ENCODE results near the gene GNRHR.
A peak's percentile ranks its signal among the peaks of the same experiment; 100 is the strongest.
"Not testable (repeated sequence)": the region's sequence is repeated elsewhere in the genome, so short reads cannot be mapped to it uniquely, and the experiment has no call there.

Gene GNRHR

DNA sequence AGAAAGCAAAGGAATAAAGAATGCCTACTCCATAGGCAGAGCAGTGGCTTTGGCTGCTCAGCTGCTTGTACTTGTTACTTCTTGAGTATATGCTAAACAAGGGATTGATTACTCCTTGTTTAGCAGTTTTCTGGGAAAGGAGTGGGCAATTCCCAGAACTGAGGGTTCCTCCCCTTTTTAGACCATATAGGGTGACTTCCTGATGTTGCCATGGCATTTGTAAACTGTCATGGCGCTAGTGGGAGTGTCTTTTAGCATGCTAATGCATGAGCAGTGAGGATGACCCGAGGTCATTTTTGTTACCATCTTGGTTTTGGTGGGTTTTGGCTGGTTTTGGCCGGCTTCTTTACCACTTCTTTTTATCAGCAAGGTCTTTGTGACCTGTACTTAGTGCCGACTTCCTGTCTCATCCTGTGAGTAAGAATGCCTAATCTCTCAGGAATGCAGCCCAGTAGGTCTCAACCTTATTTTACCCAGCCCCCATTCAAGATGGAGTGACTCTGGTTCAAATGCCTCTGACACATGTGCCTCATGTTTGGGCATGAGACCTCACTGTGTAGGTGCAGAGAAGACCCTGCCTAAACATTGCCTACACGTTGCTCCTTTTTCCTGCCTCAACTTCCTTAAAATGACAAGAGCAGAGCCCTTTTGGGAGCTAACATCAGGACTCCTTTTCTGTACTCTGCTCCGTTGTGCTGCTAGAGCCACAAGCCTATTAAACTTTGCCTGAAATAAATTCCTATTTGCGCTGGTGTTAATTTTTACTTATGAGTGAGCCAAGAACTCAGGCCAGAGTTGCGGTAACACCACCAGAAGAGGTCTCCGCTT, 32.2 kb downstream of the GNRHR start:
- no peak for DNase-seq
- Mint-ChIP-seq H3K27me3 (no peaks in the 10 kb centered on the region), H3K36me3 (ENCODE audit: insufficient read depth) (no peaks in the 10 kb centered on the region), H3K4me3 (no peak overlapping the region), H3K4me1 (ENCODE audit: low read depth in 2 of 2) (peaks cover 2 to 3% of the 10 kb centered on the region in 2 donors), H3K27ac (no peak overlapping the region), H3K9me3 (peaks cover 0 to 3% of the 10 kb centered on the region in 2 donors)
- no peak for ATAC-seq (replicated peaks)

GRCh38 chr4:67721315-67721769, 32.8 kb downstream of the GNRHR start:
- H3K4me3 Mint-ChIP-seq, result no peak overlapping the region
- H3K27ac Mint-ChIP-seq, result no peak overlapping the region
- no peaks in the 10 kb centered on the region for H3K27me3 Mint-ChIP-seq
- H3K4me1 Mint-ChIP-seq (ENCODE audit: low read depth in 2 of 2), result peaks cover 4 to 5% of the 10 kb centered on the region in 2 donors
- ATAC-seq (replicated peaks) (no peak), DNase-seq (no peak)
- H3K9me3 Mint-ChIP-seq, result peaks cover 0 to 3% of the 10 kb centered on the region in 2 donors
- H3K36me3 Mint-ChIP-seq (ENCODE audit: insufficient read depth), result no peaks in the 10 kb centered on the region

DNA sequence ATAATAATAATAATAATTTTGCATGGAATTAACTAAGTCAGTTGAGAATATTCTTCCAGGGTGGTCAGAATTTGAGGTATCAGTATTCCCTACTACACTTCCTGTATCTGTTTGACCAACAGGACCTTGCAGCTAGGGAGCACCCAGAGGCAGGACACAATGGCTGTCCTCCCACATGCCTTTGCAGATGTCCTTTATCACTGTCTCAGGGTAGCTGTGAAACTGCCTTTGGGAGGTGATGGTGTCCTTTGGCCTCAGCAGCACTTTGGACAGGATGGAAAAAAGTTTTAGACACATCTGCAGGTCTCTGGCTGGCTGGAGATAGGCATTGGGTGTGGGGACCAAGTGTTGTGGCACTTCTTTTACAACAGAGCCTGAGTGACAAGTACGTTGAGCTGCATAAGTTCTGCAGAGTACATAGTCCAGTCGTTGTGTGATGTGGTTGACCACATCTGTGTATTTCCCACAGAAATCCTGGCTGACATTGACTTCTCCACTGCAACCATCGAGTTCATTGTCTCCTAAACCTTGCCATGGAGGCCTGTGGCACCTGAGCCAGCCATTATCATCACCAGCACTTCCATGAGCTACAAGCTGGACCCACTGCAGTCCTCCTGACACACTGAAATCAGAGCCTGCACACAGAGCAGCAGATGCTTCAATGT, 34.1 kb downstream of the GNRHR start:
- ATAC-seq (replicated peaks) (no peak), DNase-seq (no peak)
- Mint-ChIP-seq H3K27ac (no peak overlapping the region), H3K36me3 (ENCODE audit: insufficient read depth) (no peaks in the 10 kb centered on the region), H3K4me1 (ENCODE audit: low read depth in 2 of 2) (peaks cover 4 to 5% of the 10 kb centered on the region in 2 donors), H3K27me3 (no peaks in the 10 kb centered on the region), H3K4me3 (no peak overlapping the region), H3K9me3 (peaks cover 0 to 3% of the 10 kb centered on the region in 2 donors)

DNA sequence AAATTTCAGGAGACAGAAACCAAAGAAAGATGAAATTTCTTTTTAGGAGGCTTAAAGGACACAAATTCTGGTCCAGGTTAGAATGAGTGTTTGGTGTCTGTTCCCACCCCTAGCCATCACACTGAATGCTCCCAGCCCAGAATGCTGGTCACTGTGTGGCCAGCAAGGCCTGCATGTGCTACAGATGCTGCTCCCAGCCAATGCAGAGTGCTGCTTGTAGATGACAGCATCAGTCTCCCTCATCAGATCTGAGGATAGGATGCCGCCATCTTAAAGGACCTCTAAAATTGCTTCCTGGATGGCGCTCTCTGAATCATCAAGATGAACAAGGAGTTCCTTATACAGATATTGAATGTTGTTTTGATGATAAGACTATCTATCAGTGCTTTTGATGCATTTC, 35.3 kb downstream of the GNRHR start:
- H3K4me3 Mint-ChIP-seq, result no peak overlapping the region
- ATAC-seq (replicated peaks) (no peak), DNase-seq (no peak)
- no peak overlapping the region for H3K27ac Mint-ChIP-seq
- peaks cover 0 to under 1% of the 10 kb centered on the region in 2 donors for H3K9me3 Mint-ChIP-seq
- H3K36me3 Mint-ChIP-seq (ENCODE audit: insufficient read depth), result no peaks in the 10 kb centered on the region
- H3K4me1 Mint-ChIP-seq (ENCODE audit: low read depth in 2 of 2), result peaks cover 4 to 8% of the 10 kb centered on the region in 2 donors
- no peaks in the 10 kb centered on the region for H3K27me3 Mint-ChIP-seq

- Mint-ChIP-seq H3K27me3 (no peaks in the 10 kb centered on the region), H3K9me3 (no peaks in the 10 kb centered on the region), H3K27ac (no peak overlapping the region), H3K36me3 (ENCODE audit: insufficient read depth) (peaks cover 3% of the 10 kb centered on the region), H3K4me3 (no peak overlapping the region), H3K4me1 (ENCODE audit: low read depth in 2 of 2) (peaks cover 7 to 14% of the 10 kb centered on the region in 2 donors)
- ATAC-seq (replicated peaks) (no peak), DNase-seq (no peak)
Measured at GRCh38 chr4:67717586-67717985, 36.6 kb downstream of the GNRHR start.

GRCh38 chr4:67714955-67715354, 39.2 kb downstream of the GNRHR start:
- Mint-ChIP-seq H3K27ac (peak overlapping the region in 1 of 2 donors; percentile 19), H3K9me3 (no peaks in the 10 kb centered on the region), H3K27me3 (no peaks in the 10 kb centered on the region), H3K36me3 (ENCODE audit: insufficient read depth) (peaks cover 3% of the 10 kb centered on the region), H3K4me3 (no peak overlapping the region), H3K4me1 (ENCODE audit: low read depth in 2 of 2) (peaks cover 11 to 25% of the 10 kb centered on the region in 2 donors)
- ATAC-seq (replicated peaks) (no peak), DNase-seq (no peak)

DNA sequence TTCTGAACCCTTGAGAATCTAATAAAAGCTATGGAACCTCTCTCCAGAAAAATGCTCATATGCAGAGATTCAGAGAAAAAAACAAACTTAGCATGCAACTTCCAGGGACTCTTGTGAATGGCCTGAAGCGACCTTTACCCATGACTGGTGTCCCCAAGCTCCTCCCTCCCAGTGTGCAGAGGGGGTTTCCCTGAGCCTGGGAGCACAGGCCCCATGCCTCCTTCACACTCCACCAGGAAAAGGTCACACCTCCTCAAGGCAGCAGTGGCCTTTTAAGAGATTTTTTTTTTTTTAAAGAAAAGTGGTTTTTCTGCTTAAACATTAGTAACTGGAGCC, 40.0 kb downstream of the GNRHR start:
- no peaks in the 10 kb centered on the region for H3K9me3 Mint-ChIP-seq
- no peak overlapping the region for H3K27ac Mint-ChIP-seq
- H3K4me3 Mint-ChIP-seq, result no peak overlapping the region
- H3K4me1 Mint-ChIP-seq (ENCODE audit: low read depth in 2 of 2), result peaks cover 11 to 25% of the 10 kb centered on the region in 2 donors
- peaks cover 3% of the 10 kb centered on the region for H3K36me3 Mint-ChIP-seq (ENCODE audit: insufficient read depth)
- ATAC-seq (replicated peaks), result no peak
- no peaks in the 10 kb centered on the region for H3K27me3 Mint-ChIP-seq
- DNase-seq, result no peak

GRCh38 chr4:67713529-67714247, 40.5 kb downstream of the GNRHR start:
- DNase-seq, result no peak
- Mint-ChIP-seq H3K4me3 (no peak overlapping the region), H3K4me1 (ENCODE audit: low read depth in 2 of 2) (peaks cover 11 to 25% of the 10 kb centered on the region in 2 donors), H3K9me3 (no peaks in the 10 kb centered on the region), H3K27ac (peak overlapping the region in 1 of 2 donors; percentile 38), H3K36me3 (ENCODE audit: insufficient read depth) (peaks cover 3% of the 10 kb centered on the region), H3K27me3 (no peaks in the 10 kb centered on the region)
- ATAC-seq (replicated peaks), result no peak

DNA sequence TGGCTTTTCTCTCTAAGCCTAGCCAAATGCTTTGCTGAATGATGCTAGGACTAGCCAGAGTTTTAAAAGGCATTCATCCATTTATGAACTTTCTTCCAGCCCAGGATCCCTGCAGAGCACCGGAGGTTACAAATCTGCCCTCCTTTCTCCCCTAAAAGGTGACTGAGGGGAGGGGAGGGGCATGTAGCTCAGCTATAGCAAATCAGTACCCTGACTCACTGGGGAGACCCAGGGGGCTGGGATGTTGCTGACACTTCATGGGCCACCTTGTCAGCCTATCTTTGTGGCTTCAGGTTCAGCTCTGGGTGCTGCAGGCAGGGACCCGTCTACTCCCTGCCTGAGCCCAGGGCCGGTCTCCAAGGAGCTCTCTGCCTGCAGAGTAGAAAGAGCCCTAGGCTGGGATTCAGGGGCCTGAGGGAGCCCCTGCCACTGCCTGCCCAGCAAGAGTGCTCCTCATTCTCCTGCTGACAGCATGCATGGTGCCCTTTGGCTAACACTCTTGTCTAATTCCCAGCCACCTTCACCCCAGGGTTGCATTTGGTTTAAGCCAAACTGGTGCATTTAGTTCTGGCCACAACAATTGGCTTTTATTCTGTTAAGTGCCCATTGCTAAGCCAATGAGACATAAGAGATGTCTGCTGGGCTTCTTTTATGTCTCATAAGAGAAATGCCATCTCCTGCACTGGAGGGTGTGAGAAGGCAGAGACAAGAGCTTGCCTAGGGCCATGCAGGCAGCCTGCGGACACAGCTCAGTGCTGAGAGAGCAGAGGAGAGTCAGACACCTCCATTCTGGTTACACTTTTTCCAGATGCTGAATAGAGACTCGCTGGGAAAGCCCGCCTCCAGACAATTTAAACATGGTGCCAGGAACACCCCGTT, 41.3 kb downstream of the GNRHR start:
- Mint-ChIP-seq H3K36me3 (ENCODE audit: insufficient read depth) (peaks cover 3% of the 10 kb centered on the region), H3K27me3 (no peaks in the 10 kb centered on the region), H3K4me3 (no peak overlapping the region), H3K27ac (peak overlapping the region in 1 of 2 donors; percentile 41), H3K4me1 (ENCODE audit: low read depth in 2 of 2) (peaks cover 13 to 25% of the 10 kb centered on the region in 2 donors), H3K9me3 (no peaks in the 10 kb centered on the region)
- ATAC-seq (replicated peaks), result no peak
- no peak for DNase-seq

GRCh38 chr4:67712000-67712625, 42.1 kb downstream of the GNRHR start:
- no peak for ATAC-seq (replicated peaks)
- Mint-ChIP-seq H3K27me3 (no peaks in the 10 kb centered on the region), H3K9me3 (no peaks in the 10 kb centered on the region), H3K27ac (peak overlapping the region in 1 of 2 donors; percentile 41), H3K4me3 (no peak overlapping the region), H3K36me3 (ENCODE audit: insufficient read depth) (peaks cover 3% of the 10 kb centered on the region), H3K4me1 (ENCODE audit: low read depth in 2 of 2) (peaks cover 12 to 23% of the 10 kb centered on the region in 2 donors)
- DNase-seq, result no peak

DNA sequence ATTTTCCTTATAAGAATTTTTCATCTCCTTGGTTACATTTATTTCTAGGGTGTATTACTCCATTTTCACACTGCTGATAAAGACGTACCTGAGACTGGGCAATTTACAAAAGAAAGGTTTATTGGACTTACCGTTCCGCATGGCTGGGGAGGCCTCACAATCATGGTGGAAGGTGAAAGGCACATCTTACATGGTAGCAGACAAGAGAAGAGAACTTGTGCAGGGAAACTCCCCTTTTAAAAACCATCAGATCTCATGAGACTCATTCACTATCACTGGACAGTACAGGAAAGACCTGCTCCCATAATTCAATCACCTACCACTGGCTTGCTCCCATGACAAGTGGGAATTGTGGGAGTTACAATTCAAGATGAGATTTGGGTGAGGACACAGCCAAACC, 47.5 kb downstream of the GNRHR start:
- Mint-ChIP-seq H3K27ac (peak overlapping the region in 1 of 2 donors; percentile 67), H3K4me1 (ENCODE audit: low read depth in 2 of 2) (peaks cover 23 to 38% of the 10 kb centered on the region in 2 donors)
- DNase-seq; H3K27me3 Mint-ChIP-seq; ATAC-seq (replicated peaks); H3K36me3 Mint-ChIP-seq (ENCODE audit: insufficient read depth); H3K9me3 Mint-ChIP-seq; H3K4me3 Mint-ChIP-seq: not testable (repeated sequence)

- peaks cover 6% of the 10 kb centered on the region for H3K36me3 Mint-ChIP-seq (ENCODE audit: insufficient read depth)
- H3K4me1 Mint-ChIP-seq (ENCODE audit: low read depth in 2 of 2), result peaks cover 28 to 42% of the 10 kb centered on the region in 2 donors
- no peak overlapping the region for H3K4me3 Mint-ChIP-seq
Measured at GRCh38 chr4:67704843-67705242, 49.3 kb downstream of the GNRHR start.

More at GRCh38 chr4:67704843-67705242, 49.3 kb downstream of the GNRHR start:
- DNase-seq, result no peak
- no peaks in the 10 kb centered on the region for H3K27me3 Mint-ChIP-seq
- H3K9me3 Mint-ChIP-seq, result peaks cover 0 to 2% of the 10 kb centered on the region in 2 donors
- ATAC-seq (replicated peaks), result no peak
- H3K27ac Mint-ChIP-seq, result no peak overlapping the region
